Measurements from ENCODE around the gene GM2A. TPM values are rescaled to one million over a fixed set of nuclear protein-coding genes. Genes with fewer than 3 reads are reported as not detected.

GM2A gene
- total and polyA plus RNA-seq, 2 of the 8 experiments (the other 6 are each of a cell fraction or from before 2014, with no cell fraction given), result 18.5 to 32.2 TPM

- TF ChIP-seq CHD7 (IDR thresholded peaks at IDR 0.05; ENCODE audit: insufficient replicate concordance, low read length) (no peak), EZH2 (IDR thresholded peaks at IDR 0.05; ENCODE audit: low read depth, low read length, severe bottlenecking) (no peak), HDAC2 (IDR thresholded peaks at IDR 0.05; ENCODE audit: borderline replicate concordance in 1 of 2, low read depth in 2 of 2, low read length in 2 of 2) (no peak), ASH2L (IDR thresholded peaks at IDR 0.05; ENCODE audit: low read length) (no peak), HDAC6 (IDR thresholded peaks at IDR 0.05; ENCODE audit: low read depth, low read length) (no peak), JUN (IDR thresholded peaks at IDR 0.05; ENCODE audit: low read depth, low read length) (no peak), BCL11A (IDR thresholded peaks at IDR 0.05; ENCODE audit: low read depth in 2 of 2, low read length in 2 of 2) (no peak), TCF12 (IDR thresholded peaks at IDR 0.05; ENCODE audit: low read depth, low read length) (no peak), RXRA (IDR thresholded peaks at IDR 0.05; ENCODE audit: insufficient read depth, low read depth, low read length) (no peak)
Observed at GRCh38 chr5:151303666-151304065, 50.7 kb downstream of the GM2A start, which contains the start of gene SLC36A3 (continued).
